DND-41 (cell line): ENCODE measurements around the gene TMOD3.

Experiments used
- ATAC-seq: fragments of 200-7000 bp; cut with Tn5 transposase; 3 replicates; pipeline ENCODE4 v1.9.1; 2021; ENCODE audit warnings: low read depth; ENCODE audit not compliant: insufficient read depth
- DNase-seq: peaks from one replicate; pipeline ENCODE4 v3.0.0-alpha.2; 2020
- H2AFZ ChIP-seq: 2 replicates; pipeline ENCODE4 v1.6.0; 2012; ENCODE audit warnings: low read depth, low read length
- H3K27ac ChIP-seq: 2 replicates; pipeline ENCODE4 v1.5.1; 2012; ENCODE audit warnings: low read length, inconsistent platforms
- H3K27me3 ChIP-seq: fragments of 200-600 bp; sonication (generic); 2 replicates; pipeline ENCODE4 v1.6.0; 2012; ENCODE audit warnings: low read length, mild to moderate bottlenecking, inconsistent platforms; ENCODE audit not compliant: insufficient read depth, poor library complexity
- H3K36me3 ChIP-seq: 2 replicates; pipeline ENCODE4 v1.5.1; 2012; ENCODE audit warnings: low read length, inconsistent platforms; ENCODE audit not compliant: insufficient read depth
- H3K4me1 ChIP-seq: 2 replicates; pipeline ENCODE4 v1.5.1; 2012; ENCODE audit warnings: mild to moderate bottlenecking, low read length; ENCODE audit not compliant: insufficient read depth
- H3K4me2 ChIP-seq: 2 replicates; pipeline ENCODE4 v1.6.0; 2012; ENCODE audit warnings: mild to moderate bottlenecking, moderate library complexity, low read length, inconsistent platforms; ENCODE audit not compliant: insufficient read depth
- H3K4me3 ChIP-seq, 2 experiments: fragments of 200-600 bp in 1 of 2; shearing (Covaris generic) in 1 of 2; 2 replicates each; pipeline ENCODE4 v1.5.1; 2012 to 2016; ENCODE audit warnings: inconsistent platforms in 2 of 2, low read length in 2 of 2, mild to moderate bottlenecking in 2 of 2, low read depth in 1 of 2, moderate library complexity in 1 of 2
- H3K79me2 ChIP-seq: 2 replicates; pipeline ENCODE4 v1.6.0; 2012; ENCODE audit warnings: low read length, inconsistent platforms; ENCODE audit not compliant: insufficient read depth
- H3K9ac ChIP-seq: 2 replicates; pipeline ENCODE4 v1.6.0; 2012; ENCODE audit warnings: low read depth, mild to moderate bottlenecking, inconsistent platforms, low read length, moderate library complexity
- H3K9me3 ChIP-seq: 2 replicates; pipeline ENCODE4 v1.5.1; 2012; ENCODE audit warnings: low read length, moderate library complexity, mild to moderate bottlenecking, inconsistent platforms; ENCODE audit not compliant: insufficient read depth, severe bottlenecking
- H4K20me1 ChIP-seq: 2 replicates; pipeline ENCODE4 v1.6.0; 2012; ENCODE audit warnings: low read length; ENCODE audit not compliant: insufficient read depth
- CTCF ChIP-seq: IDR thresholded peaks from 2 replicates; pipeline ENCODE4 v1.5.1; 2012; ENCODE audit warnings: borderline replicate concordance, low read length, moderate library complexity, mild to moderate bottlenecking; ENCODE audit not compliant: poor library complexity, severe bottlenecking; ENCODE audit errors: extremely low read depth
- EZH2 ChIP-seq: IDR thresholded peaks from 3 replicates; pipeline ENCODE4 v1.6.1; 2012; ENCODE audit warnings: borderline replicate concordance, low read depth, mild to moderate bottlenecking, moderate library complexity, low read length, inconsistent platforms; ENCODE audit not compliant: severe bottlenecking

Gene TMOD3

GRCh38 chr15:51879555-51879954 lies 50.1 kb downstream of the TMOD3 start:
- 0 out of 2 replicates have a peak, but pooled peaks cover 2% of the 10 kb centered on the region for H4K20me1 ChIP-seq
- H3K27ac ChIP-seq, result no peak overlapping the region
- H3K4me1 ChIP-seq, result no peaks in the 10 kb centered on the region
- H3K4me3 ChIP-seq, result no peak overlapping the region
- ATAC-seq (no peak), DNase-seq (no peak)
- no peak for TF ChIP-seq CTCF
- no peak for TF ChIP-seq EZH2
- H2AFZ ChIP-seq, result no peak overlapping the region
- no peak overlapping the region for H3K4me2 ChIP-seq
- no peaks in the 10 kb centered on the region for H3K27me3 ChIP-seq
- H3K9ac ChIP-seq, result no peak overlapping the region
- peaks cover 1% of the 10 kb centered on the region for H3K9me3 ChIP-seq
- H3K79me2 ChIP-seq, result peaks cover 6% of the 10 kb centered on the region
- peaks cover 19% of the 10 kb centered on the region; the same call in 1 of the 2 replicates for H3K36me3 ChIP-seq

- Histone ChIP-seq H3K27me3 (no peaks in the 10 kb centered on the region), H3K4me3 (no peak overlapping the region), H3K27ac (no peak overlapping the region), H4K20me1 (no peaks in the 10 kb centered on the region), H3K9me3 (peaks cover 6% of the 10 kb centered on the region), H2AFZ (no peak overlapping the region), H3K9ac (no peak overlapping the region), H3K4me1 (no peaks in the 10 kb centered on the region), H3K79me2 (peaks cover 6% of the 10 kb centered on the region), H3K36me3 (peaks cover 9% of the 10 kb centered on the region; the same call in 1 of the 2 replicates), H3K4me2 (no peak overlapping the region)
- DNase-seq, result no peak
- no peak for ATAC-seq
- TF ChIP-seq EZH2 (no peak), CTCF (no peak)
These were observed 53.9 kb downstream of the TMOD3 start for GRCh38 chr15:51883271-51883837.

GRCh38 chr15:51884041-51884440 lies 54.6 kb downstream of the TMOD3 start:
- TF ChIP-seq CTCF, result no peak
- no peak for TF ChIP-seq EZH2
- Histone ChIP-seq H3K27ac (no peak overlapping the region), H4K20me1 (no peaks in the 10 kb centered on the region), H3K9ac (no peak overlapping the region), H3K9me3 (peaks cover 6% of the 10 kb centered on the region), H2AFZ (no peak overlapping the region), H3K27me3 (no peaks in the 10 kb centered on the region), H3K4me2 (no peak overlapping the region), H3K36me3 (peaks cover 11% of the 10 kb centered on the region; the same call in 1 of the 2 replicates), H3K79me2 (peaks cover 6% of the 10 kb centered on the region), H3K4me3 (no peak overlapping the region), H3K4me1 (no peaks in the 10 kb centered on the region)
- ATAC-seq, result no peak
- no peak for DNase-seq
